Left lung (tissue), 10 donors: ENCODE data around the gene DIPK2B. TPM values are rescaled to one million over a fixed set of nuclear protein-coding genes. Genes with fewer than 3 reads are reported as not detected.
A peak's percentile ranks its signal among the peaks of the same experiment; 100 is the strongest.

ENCODE experiments used
- ATAC-seq: fragments of 200-7000 bp; cut with Tn5 transposase; one replicate; pipeline ENCODE4 v1.9.1; 2020; ENCODE audit warnings: moderate library complexity
- DNase-seq, 4 donors: peaks; one replicate each; pipeline ENCODE4 v3.0.0-alpha.2; 2013 to 2020
- H3K27ac ChIP-seq, 2 donors: fragments of 200-600 bp; sonication (generic) in 1 of 2; one replicate each; pipeline versions ENCODE4 v1.5.0 to v1.8.0; 2020 to 2021
- H3K27me3 ChIP-seq, 2 donors: fragments of 200-600 bp; sonication (generic) in 1 of 2; one replicate each; pipeline versions ENCODE4 v1.5.0 to v1.8.0; 2020 to 2021
- H3K36me3 ChIP-seq, 2 donors: fragments of 200-600 bp; sonication (generic) in 1 of 2; one replicate each; pipeline versions ENCODE4 v1.5.0 to v1.8.0; 2020 to 2021
- H3K4me1 ChIP-seq, 2 donors: fragments of 200-600 bp; one replicate each; pipeline ENCODE4 v1.8.0; 2021
- H3K4me3 ChIP-seq, 2 donors: fragments of 200-600 bp; sonication (generic) in 1 of 2; one replicate each; pipeline versions ENCODE4 v1.5.0 to v1.8.0; 2020 to 2021; ENCODE audit warnings: mild to moderate bottlenecking in 1 of 2
- H3K9me3 ChIP-seq, 2 donors: fragments of 200-600 bp; sonication (generic) in 1 of 2; one replicate each; pipeline versions ENCODE4 v1.5.0 to v1.8.0; 2020 to 2021
- intact Hi-C, 2 donors: fragments of 100-400 bp; cut with DNase I; formaldehyde crosslinking; loops; one replicate each; pipeline versions ENCODE4 v1.11.2 to v1.14.2; 2022
- polyA plus RNA-seq, 6 donors: library from polyadenylated mRNA; unstranded; fragments of 120-200 nt; gene quantifications; one replicate each; pipeline ENCODE4 v1.2.1, GENCODE V29; 2013; ENCODE audit not compliant: insufficient read length in 6 of 6
- total RNA-seq, 2 donors: library from RNA; stranded (reverse); fragmentation: NEBNext Ultra II Directional; extraction: Animal tissue kit (Norgen Biotek cat#: 25700); gene quantifications; one replicate each; pipeline ENCODE4 v1.2.1, GENCODE V29; 2021
- TF ChIP-seq, protein P1 (sequence below), 2 donors: fragments of 200-600 bp; sonication (generic) in 1 of 2; IDR thresholded peaks; one replicate each; pipeline versions ENCODE4 v1.5.0 to v1.8.0; 2021; ENCODE audit warnings: antibody characterized with exemption in 2 of 2
- donor health status: DM: no; HTN: yes; CAD: no.
- donor health status: DM: no; HTN: no; CAD: no.

The DIPK2B gene
- total and polyA plus RNA-seq, 8 donors: 9.2 to 40.6 (median 31.3) TPM

DNA sequence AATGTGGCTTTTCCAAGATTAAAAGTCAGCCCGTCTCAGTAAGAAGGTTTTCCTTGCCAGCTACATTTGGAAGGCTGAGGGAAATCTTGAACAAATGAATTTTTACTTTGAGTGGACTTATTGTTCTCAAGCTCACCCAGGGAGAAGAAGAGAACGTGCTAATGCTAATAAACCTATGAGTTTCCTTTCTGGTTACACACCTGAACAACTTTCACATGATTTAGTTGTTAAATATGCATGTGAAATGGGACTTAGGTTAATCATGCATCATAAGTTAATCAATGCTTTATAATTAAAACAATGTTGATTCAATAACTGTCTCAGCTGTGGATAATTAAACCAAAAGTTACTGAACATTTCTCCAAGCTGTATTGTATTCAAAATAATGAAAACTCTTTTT lies 33.9 kb downstream of the DIPK2B start:
- no peak overlapping the region for H3K4me3 ChIP-seq
- no peaks in the 10 kb centered on the region for H3K27me3 ChIP-seq
- no peaks in the 10 kb centered on the region for H3K9me3 ChIP-seq
- ATAC-seq (no peak), DNase-seq (no peak)
- no peaks in the 10 kb centered on the region for H3K4me1 ChIP-seq
- no peak overlapping the region for H3K27ac ChIP-seq
- TF ChIP-seq, protein P1, sequence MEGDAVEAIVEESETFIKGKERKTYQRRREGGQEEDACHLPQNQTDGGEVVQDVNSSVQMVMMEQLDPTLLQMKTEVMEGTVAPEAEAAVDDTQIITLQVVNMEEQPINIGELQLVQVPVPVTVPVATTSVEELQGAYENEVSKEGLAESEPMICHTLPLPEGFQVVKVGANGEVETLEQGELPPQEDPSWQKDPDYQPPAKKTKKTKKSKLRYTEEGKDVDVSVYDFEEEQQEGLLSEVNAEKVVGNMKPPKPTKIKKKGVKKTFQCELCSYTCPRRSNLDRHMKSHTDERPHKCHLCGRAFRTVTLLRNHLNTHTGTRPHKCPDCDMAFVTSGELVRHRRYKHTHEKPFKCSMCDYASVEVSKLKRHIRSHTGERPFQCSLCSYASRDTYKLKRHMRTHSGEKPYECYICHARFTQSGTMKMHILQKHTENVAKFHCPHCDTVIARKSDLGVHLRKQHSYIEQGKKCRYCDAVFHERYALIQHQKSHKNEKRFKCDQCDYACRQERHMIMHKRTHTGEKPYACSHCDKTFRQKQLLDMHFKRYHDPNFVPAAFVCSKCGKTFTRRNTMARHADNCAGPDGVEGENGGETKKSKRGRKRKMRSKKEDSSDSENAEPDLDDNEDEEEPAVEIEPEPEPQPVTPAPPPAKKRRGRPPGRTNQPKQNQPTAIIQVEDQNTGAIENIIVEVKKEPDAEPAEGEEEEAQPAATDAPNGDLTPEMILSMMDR (IDR thresholded peaks at IDR 0.05): no peak
- intact Hi-C loops: no loop called here
- H3K36me3 ChIP-seq: no peaks in the 10 kb centered on the region

DNA sequence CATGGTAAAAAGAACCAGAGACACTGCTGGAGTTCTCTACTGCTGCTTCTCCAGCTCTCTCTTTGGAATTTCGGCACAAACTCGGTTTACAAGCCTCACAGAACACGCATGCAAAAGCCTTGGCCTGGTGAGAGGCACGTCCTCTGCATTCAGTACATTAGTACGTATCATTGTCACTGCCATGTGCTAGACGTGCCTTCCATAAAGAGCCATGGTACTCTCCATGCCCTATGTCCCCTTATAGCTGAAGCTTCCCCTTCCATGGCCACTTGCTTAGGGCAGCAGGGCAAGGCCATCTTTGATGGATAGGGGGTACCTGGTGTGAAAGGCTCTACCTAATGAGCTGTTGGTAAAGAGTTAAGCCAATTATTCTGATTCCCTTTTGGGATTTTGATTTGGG lies 35.0 kb downstream of the DIPK2B start:
- ATAC-seq (no peak), DNase-seq (no peak)
- H3K4me3 ChIP-seq: no peak overlapping the region
- no peak overlapping the region for H3K27ac ChIP-seq
- no peaks in the 10 kb centered on the region for H3K4me1 ChIP-seq
- no peaks in the 10 kb centered on the region for H3K36me3 ChIP-seq
- TF ChIP-seq, protein P1 (IDR thresholded peaks at IDR 0.05): no peak
- no peaks in the 10 kb centered on the region for H3K9me3 ChIP-seq
- H3K27me3 ChIP-seq: no peaks in the 10 kb centered on the region
- intact Hi-C loops: no loop called here

DNA sequence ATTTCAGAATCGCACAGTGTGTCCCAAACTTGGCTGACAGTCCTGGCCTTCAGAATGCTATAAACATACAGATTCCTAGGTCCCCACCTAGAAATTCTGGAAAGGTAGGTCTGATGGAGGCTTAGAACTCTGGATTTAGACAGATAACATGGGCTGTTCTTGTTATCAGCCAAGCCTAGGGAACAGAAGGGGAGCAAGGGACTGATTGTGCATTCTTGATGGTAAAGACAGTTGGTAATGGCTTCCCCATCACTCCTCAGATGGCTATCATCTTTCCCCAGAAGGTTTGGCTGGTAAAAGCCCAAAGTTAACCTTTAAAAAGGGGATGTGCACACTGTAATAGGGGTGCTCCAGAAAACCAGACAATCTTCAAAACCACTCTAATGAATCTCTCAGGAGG lies 35.7 kb downstream of the DIPK2B start:
- Histone ChIP-seq H3K27me3 (no peaks in the 10 kb centered on the region), H3K4me1 (no peaks in the 10 kb centered on the region), H3K27ac (no peak overlapping the region), H3K4me3 (no peak overlapping the region), H3K9me3 (no peaks in the 10 kb centered on the region), H3K36me3 (no peaks in the 10 kb centered on the region)
- TF ChIP-seq, protein P1 (IDR thresholded peaks at IDR 0.05): no peak
- ATAC-seq (no peak), DNase-seq (no peak)
- intact Hi-C loops: no loop called here

DNA sequence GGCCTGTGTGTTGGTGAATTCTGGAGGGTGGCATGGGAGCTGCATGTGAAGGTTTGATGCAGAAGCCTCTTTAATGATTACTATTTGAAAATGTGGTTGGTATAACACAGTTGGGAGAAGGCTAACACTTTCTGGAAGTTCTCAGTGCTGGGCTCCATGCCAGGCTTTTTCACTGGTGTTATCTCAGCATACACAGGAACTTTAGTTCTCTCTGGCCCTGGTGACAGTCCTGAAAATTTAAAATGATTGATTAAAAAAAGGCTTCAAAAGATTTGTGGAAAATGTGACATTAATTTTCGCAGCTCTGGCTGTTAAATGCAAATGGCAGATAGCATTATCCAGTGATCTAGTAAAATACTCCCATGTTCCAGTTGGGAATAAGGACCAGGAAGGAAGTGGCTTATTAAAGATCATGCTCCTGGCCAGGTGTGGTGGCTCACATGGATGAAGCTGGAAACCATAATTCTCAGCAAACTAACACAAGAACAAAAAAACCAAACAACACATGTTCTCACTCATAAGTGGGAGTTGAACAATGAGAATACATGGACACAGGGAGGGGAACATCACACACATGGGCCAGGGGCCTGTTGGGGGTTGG lies 36.6 kb downstream of the DIPK2B start:
- Histone ChIP-seq H3K27ac (no peak overlapping the region), H3K4me1 (no peaks in the 10 kb centered on the region), H3K36me3 (no peaks in the 10 kb centered on the region), H3K27me3 (no peaks in the 10 kb centered on the region), H3K9me3 (no peaks in the 10 kb centered on the region), H3K4me3 (no peak overlapping the region)
- intact Hi-C loops: no loop called here
- TF ChIP-seq, protein P1 (IDR thresholded peaks at IDR 0.05): no peak
- DNase-seq (peak in 1 of 4 donors; percentile 18), ATAC-seq (no peak)

DNA sequence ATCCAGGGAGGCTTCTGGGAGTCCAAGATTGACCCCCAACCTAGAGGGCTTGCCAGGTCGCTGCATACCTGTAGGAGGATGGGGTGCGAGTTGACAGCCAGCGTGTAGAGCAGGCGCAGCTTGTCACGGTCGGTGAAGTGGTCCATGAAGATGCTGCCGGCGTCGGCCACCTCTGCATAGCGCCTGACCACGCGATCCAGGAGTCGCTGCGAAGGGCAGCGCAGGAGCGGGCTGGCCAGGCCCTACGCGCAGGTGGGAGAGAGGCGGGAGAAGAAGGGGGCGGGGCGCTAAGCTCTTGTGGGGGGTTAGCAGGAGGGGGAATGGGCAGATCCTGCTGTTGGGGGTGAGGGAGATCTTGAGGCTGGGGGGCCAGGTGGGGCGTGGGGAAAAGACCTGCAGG lies 43.0 kb downstream of the DIPK2B start:
- Histone ChIP-seq H3K27me3 (no peaks in the 10 kb centered on the region), H3K9me3 (no peaks in the 10 kb centered on the region), H3K27ac (no peak overlapping the region), H3K36me3 (no peaks in the 10 kb centered on the region), H3K4me1 (no peaks in the 10 kb centered on the region), H3K4me3 (no peak overlapping the region)
- TF ChIP-seq, protein P1 (IDR thresholded peaks at IDR 0.05): no peak
- ATAC-seq (no peak), DNase-seq (no peak)
- intact Hi-C loops: no loop called here
